Activated CD8-positive, alpha-beta memory T cell treated with anti-CD3 and anti-CD28 coated beads for 36 hours (primary cell): ENCODE results near the gene EFNA2. TPM values are rescaled to one million over a fixed set of nuclear protein-coding genes. Genes with fewer than 3 reads are reported as not detected.

Source experiments
- CTCF ChIA-PET: fragments of 350-600 bp; sonication (Branson Sonifier 250); formaldehyde crosslinking; loops from one replicate; lab custom pipeline; 2021; ENCODE audit warnings: antibody characterized with exemption; lab: Charles Lee
- POLR2A ChIA-PET: fragments of 350-600 bp; sonication (Branson Sonifier 250); formaldehyde crosslinking; loops from one replicate; lab custom pipeline; 2021; ENCODE audit warnings: antibody characterized with exemption; lab: Charles Lee
- total RNA-seq, 2 experiments: library from RNA; stranded (reverse); gene quantifications; one replicate each; pipeline ENCODE4 v1.2.3, GENCODE V29; 2021

EFNA2 gene
- not detected for total RNA-seq

GRCh38 chr19:1285737-1286360 lies at the start of gene EFNA2:
EFNA2 (plus strand) TSS chr19:1285873; CDS start chr19:1286169, 296 bp downstream.
- POLR2A ChIA-PET = no interaction called here
- CTCF ChIA-PET = interaction anchor here (0.9 kb wide), 1 partner anchor 41 kb away, joined by 3 read pairs; no protein-coding TSS in a partner anchor

- CTCF ChIA-PET = no interaction called here
- POLR2A ChIA-PET = no interaction called here
These were observed 49.1 kb upstream of the EFNA2 start for GRCh38 chr19:1236576-1236975.

GRCh38 chr19:1237027-1237659 lies 48.5 kb upstream of the EFNA2 start:
- CTCF ChIA-PET = no interaction called here

DNA sequence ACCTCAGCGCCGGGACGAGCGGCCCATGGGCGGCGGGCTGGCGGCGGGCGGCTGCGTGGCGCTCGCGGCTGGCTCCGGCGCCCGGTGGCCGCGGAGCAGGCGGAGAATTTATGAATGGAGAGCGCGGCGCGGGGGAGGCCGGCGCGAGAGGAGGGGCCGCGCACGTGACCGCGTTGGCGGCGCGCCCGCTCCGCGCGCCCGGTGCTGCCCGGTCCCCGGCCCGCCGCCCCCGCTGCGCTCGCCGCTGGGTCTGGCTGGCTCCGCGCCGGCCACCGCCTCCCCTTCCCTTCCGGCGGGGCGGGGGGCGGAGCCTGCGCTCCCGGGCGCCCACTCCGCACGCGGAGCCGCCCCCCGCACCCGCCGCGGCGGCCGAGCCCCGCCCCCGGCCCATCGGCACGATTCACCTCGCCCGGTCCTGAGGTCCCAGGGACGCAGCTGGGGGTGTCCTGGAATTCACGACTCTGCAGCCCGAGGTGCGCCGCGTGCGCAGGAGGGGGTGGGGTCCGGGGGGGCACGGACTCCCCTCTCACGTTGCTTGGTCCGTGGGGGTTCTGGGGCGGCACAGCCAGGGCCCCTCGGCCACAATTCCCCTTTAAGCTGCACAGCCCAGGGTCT lies 47.8 kb upstream of the EFNA2 start, which contains the start of gene CBARP:
CBARP (minus strand) TSS at position 252 of the 615 bp plus-strand sequence. CDS start 1,905 bp downstream, outside the sequence.
- POLR2A ChIA-PET = no interaction called here
- CTCF ChIA-PET = interaction anchor here (0.6 to 2.0 kb wide), 5 partner anchors 15 to 43 kb away, joined by 3 to 8 read pairs (median 4); no protein-coding TSS in a partner anchor

More at GRCh38 chr19:1237027-1237659, 48.5 kb upstream of the EFNA2 start:
- POLR2A ChIA-PET = no interaction called here

DNA sequence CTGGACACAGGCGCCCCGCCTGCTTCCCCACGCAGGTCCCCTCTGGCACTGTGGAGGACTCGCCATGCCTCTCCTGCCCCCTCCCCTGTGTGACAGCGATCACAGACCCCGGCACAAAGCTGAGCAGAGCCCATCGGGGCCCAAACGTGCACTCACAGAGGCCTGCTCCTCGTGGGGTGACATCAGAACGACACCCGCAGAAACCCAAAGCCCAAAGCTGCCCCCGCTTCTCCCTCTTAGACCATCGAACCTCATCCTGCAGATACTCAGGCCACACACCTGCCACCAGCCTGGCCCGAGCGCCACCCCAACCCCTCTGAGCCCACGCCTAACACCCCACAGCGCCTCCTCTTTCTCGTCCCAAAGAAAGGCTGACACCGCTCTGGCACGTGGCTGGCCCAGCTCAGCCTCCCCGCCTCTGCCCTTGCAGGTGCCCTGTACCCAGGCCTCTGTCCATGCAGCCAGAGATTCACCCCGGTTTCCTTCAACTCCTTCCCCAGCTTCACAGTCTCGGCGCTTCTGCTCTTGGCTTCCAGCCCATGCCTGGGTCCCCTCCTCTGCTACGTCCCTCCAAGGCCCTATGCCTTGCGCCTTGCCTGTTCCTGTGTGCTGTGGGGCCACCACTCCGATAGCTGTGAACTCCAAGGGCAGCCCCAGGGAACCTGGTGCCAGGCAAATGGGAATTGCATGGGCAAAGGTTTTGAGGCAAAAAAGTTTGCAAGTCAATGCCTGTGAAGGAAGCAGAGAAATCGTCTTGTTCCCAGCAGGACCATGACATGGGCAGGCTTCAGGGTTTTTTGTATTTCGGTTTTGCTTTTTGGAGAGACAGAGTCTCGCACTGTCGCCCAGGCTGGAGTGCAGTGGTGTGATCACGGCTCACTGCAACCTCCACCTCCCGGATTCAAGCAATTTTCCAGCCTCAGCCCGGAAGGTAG lies 47.0 kb upstream of the EFNA2 start:
- CTCF ChIA-PET = interaction anchor here (0.6 to 2.0 kb wide), 9 partner anchors 15 to 314 kb away, joined by 3 to 8 read pairs (median 4); no protein-coding TSS in a partner anchor
- POLR2A ChIA-PET = interaction anchor here (0.6 kb wide), 1 partner anchor 126 kb away, joined by 5 read pairs; no protein-coding TSS in a partner anchor

DNA sequence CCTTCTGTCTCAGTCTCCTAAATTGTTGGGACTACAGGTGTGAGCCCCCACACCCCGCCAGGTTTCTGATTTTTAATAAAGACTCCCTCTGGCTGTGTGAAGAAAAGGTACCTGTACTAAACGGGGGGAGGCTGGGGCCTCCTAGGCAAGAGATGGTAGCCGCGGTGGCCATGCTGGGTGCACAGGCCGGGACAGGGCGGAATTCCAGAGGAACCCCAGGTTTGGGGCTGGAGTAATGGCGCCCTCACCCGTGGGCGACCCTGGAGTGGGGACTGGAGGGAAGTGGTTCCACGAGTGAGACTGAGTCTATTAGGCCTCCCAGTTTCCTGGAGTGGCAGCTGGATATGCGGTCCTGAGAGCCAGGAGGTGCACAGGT lies 46.3 kb upstream of the EFNA2 start:
- ChIA-PET CTCF (interaction anchor here (0.9 to 2.0 kb wide), 4 partner anchors 27 to 315 kb away, joined by 3 to 8 read pairs (median 4); no protein-coding TSS in a partner anchor), POLR2A (no interaction called here)

DNA sequence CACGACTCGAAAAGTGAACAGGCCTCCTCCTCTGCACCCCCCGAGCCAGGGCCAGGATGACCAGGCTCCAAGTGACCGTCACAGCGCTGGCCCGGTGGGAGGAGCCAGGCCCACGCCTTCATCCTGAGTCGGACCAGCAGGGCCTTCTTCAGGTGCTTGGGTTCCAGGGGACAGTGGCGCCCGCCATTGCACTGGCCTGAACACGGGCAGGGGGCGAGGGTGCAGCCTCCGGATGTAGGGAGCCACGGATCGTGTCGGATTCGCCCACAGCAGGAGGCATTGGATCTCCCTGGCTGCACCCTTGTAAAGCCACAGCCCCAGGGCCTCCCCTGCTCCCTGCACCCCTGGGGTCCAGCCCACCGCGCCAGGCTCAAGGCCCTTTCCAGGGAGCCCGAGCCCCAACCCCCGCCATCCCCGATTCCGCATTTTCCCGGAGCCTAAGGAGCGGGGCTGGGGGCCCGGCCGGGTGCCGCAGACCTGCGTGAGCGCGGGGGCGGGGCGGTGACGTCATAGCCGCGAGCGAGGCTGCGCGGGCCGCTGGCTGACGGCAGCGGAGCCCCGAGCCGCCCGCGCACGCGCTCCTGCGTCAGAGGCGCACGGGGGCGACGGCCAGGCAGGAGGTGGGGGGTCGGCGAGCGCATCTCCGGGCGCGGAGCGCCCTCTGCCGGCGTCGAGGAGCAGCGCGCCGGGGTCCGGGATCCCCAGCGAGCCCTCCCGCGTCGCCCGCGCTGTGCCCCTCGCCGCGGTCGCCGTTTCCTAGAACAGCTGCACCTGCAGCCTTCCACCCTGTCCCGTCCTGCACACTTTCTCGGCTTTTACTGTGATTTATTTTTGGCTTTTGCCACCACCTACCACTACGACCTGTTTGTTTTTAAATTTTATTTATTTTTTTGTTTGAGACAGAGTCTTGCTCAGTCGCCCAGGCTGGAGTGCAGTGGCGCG lies 45.6 kb upstream of the EFNA2 start:
- CTCF ChIA-PET = interaction anchor here (0.6 to 7.5 kb wide), 11 partner anchors 18 to 315 kb away, joined by 3 to 373 read pairs (median 3); partner anchors contain the start of gene CIRBP
- POLR2A ChIA-PET = interaction anchor here (0.9 to 1.6 kb wide), 4 partner anchors 29 to 219 kb away, joined by 3 to 15 read pairs (median 5); partner anchors contain the start of genes CIRBP and RNU6-2

- POLR2A ChIA-PET = interaction anchor here (0.9 to 1.6 kb wide), 6 partner anchors 20 to 220 kb away, joined by 3 to 15 read pairs (median 4); partner anchors contain the start of genes CIRBP and RNU6-2
- CTCF ChIA-PET = interaction anchor here (0.6 to 7.5 kb wide), 9 partner anchors 19 to 257 kb away, joined by 3 to 373 read pairs (median 3); partner anchors contain the start of genes CIRBP and WDR18
These were observed 44.7 kb upstream of the EFNA2 start for GRCh38 chr19:1240925-1241324.

- CTCF ChIA-PET = interaction anchor here (0.6 to 7.5 kb wide), 8 partner anchors 19 to 259 kb away, joined by 3 to 373 read pairs (median 4); partner anchors contain the start of genes CIRBP and WDR18
- POLR2A ChIA-PET = interaction anchor here (0.6 to 1.6 kb wide), 8 partner anchors 10 to 317 kb away, joined by 3 to 15 read pairs (median 4); partner anchors contain the start of genes CIRBP and RNU6-2
These were observed 44.1 kb upstream of the EFNA2 start, which contains the start of gene ATP5F1D for GRCh38 chr19:1241417-1242095. ATP5F1D (plus strand) TSS chr19:1241751; CDS start chr19:1241851, 100 bp downstream.

DNA sequence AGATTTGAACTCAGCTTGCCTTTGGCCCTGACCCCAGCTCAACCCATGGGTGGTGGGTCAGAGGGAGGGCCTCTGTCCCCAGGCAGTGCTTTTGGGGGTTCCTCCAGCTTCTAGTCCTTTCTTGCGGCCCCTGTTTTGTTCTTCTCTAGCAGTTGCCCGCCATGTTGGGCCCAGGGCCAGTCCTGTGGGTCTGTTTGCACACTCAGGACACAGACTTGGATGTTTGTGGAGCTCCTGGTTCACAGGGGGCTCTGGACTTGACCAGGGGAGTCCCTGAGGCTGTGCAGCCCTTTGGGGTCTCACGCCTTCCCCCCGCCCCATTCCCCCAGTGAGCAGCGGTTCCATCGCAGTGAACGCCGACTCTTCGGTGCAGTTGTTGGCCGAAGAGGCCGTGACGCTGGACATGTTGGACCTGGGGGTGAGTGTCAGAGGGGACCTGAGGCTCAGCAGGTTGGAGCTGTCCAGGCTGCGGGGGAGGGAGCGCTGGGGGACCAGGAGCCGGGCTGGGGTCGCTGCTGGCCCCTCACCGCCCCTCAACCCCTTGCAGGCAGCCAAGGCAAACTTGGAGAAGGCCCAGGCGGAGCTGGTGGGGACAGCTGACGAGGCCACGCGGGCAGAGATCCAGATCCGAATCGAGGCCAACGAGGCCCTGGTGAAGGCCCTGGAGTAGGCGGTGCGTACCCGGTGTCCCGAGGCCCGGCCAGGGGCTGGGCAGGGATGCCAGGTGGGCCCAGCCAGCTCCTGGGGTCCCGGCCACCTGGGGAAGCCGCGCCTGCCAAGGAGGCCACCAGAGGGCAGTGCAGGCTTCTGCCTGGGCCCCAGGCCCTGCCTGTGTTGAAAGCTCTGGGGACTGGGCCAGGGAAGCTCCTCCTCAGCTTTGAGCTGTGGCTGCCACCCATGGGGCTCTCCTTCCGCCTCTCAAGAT lies 41.6 kb upstream of the EFNA2 start:
- ChIA-PET POLR2A (interaction anchor here (1.1 to 3.3 kb wide), 7 partner anchors 9 to 260 kb away, joined by 4 to 47 read pairs (median 5); partner anchors contain the start of genes CIRBP and WDR18), CTCF (interaction anchor here (0.6 to 7.5 kb wide), 37 partner anchors 12 to 328 kb away, joined by 3 to 373 read pairs (median 4); partner anchors contain the start of genes CIRBP, FAM174C and WDR18)

DNA sequence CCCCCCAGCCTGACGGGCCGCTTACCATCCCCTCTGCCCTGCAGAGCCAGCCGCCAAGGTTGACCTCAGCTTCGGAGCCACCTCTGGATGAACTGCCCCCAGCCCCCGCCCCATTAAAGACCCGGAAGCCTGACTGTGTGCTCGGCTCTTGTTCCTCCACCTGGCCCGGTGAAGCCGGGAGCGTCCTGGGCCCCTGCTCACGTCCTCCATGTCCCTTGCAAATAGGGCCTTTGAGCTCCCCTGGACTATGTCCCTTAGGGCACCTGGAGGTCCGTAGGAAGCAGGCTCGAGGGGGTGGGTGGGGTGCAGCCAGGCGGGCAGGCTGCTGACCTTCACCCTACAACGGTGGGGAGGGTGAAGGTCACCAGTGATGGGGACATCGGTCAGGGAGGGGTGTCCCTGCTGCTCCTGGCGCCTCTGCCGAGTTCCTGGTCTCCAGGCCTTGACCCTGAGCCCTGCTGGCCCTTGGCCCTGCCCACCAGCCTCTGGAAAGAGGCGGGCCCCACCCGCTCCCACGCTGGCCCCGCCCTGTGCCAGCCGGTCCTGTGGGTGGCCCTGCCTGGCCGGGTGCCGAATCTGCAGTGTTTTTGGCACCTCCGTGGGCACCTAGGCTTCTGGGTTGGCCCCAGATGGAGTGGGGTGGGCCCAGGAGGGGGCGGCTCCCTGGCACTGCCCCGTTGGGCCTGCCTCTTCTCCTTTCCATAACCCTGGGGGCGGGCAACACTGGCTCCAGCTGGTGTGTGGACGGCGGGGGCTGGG lies 40.8 kb upstream of the EFNA2 start:
- POLR2A ChIA-PET = interaction anchor here (0.6 to 3.3 kb wide), 8 partner anchors 8 to 261 kb away, joined by 3 to 47 read pairs (median 5); partner anchors contain the start of genes CIRBP and WDR18
- CTCF ChIA-PET = interaction anchor here (0.6 to 7.5 kb wide), 32 partner anchors 16 to 329 kb away, joined by 3 to 373 read pairs (median 4); partner anchors contain the start of genes CIRBP, FAM174C and WDR18

DNA sequence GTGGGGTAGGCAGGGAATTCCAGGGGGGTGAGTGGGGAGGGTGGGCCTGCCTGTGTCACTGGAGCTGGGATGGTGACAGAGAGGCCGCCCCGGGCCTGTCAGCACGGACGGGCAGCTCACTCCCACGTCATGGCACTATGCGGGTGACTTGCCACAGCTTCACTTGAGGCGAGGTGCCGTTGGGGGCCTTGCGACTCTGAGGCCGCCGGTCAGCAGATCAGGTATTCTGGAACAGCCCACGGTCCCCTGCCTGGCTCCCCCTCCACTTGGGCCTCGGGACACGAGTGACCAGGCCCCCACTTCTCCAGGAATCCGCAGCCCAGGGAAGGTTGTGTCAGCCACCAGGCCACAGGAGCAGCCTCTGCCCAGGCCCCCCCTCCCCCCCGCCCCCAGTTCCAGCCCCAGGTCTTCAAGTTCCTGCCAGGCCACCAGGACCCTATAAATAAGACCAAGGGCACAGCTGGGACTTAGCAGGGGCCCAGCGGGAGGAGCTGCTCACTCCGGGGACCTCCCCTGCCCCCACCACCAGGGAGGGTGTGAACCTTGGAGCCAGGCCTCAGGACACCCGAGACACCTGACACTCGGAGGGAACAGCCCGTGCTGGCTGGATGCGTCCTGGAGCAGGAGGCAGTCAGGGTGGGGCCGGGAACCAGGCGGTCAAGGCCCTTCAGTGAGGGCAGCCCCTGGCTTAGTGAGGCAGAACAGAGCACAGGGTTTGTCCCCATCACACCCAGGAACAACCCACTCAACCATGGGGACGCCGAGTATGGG lies 40.0 kb upstream of the EFNA2 start:
- POLR2A ChIA-PET = interaction anchor here (0.6 to 3.3 kb wide), 3 partner anchors 16 to 232 kb away, joined by 3 to 38 read pairs (median 4); partner anchors contain the start of gene CIRBP
- CTCF ChIA-PET = interaction anchor here (1.8 to 7.5 kb wide), 4 partner anchors 16 to 219 kb away, joined by 4 to 373 read pairs (median 18); partner anchors contain the start of gene CIRBP
